Panc1 (cell line): ENCODE results near the gene BICRAL. TPM values are rescaled to one million over a fixed set of nuclear protein-coding genes. Genes with fewer than 3 reads are reported as not detected.

ENCODE experiments used
- ATAC-seq: fragments of 200-7000 bp; cut with Tn5 transposase; 2 replicates; pipeline ENCODE4 v1.9.1; 2020; ENCODE audit warnings: mild to moderate bottlenecking, moderate library complexity
- BruUV-seq: library from RNA; stranded (reverse); fragments of 400-500 nt; replicated peaks from 2 replicates; lab custom pipeline; 2021; lab: Mats Ljungman, UMichigan
- CTCF ChIA-PET: fragments of 300-600 bp; sonication (Branson Sonifier 250); formaldehyde crosslinking; loops from one replicate; lab custom pipeline; 2022; ENCODE audit warnings: antibody characterized with exemption; lab: Charles Lee
- POLR2A ChIA-PET: fragments of 300-600 bp; sonication (Branson Sonifier 250); formaldehyde crosslinking; loops from one replicate; lab custom pipeline; 2022; ENCODE audit warnings: antibody characterized with exemption; lab: Charles Lee
- DNase-seq: peaks from one replicate; pipeline ENCODE4 v3.0.0-alpha.2; 2010; ENCODE audit warnings: low read depth, low spot score
- H3K27ac ChIP-seq: 2 replicates; pipeline ENCODE4 v1.5.1; 2011; ENCODE audit warnings: mild to moderate bottlenecking, low read length, inconsistent platforms
- H3K27me3 ChIP-seq: fragments of 200-500 bp; sonication (Bioruptor generic); 2 replicates; pipeline ENCODE4 v1.6.0; 2014; ENCODE audit warnings: low read length, inconsistent platforms; ENCODE audit not compliant: control insufficient read depth, insufficient read depth
- H3K36me3 ChIP-seq: fragments of 200-500 bp; sonication (Bioruptor generic); 2 replicates; pipeline ENCODE4 v1.5.1; 2014; ENCODE audit warnings: inconsistent platforms, mild to moderate bottlenecking, low read length, moderate library complexity; ENCODE audit not compliant: control insufficient read depth, insufficient read depth
- H3K4me1 ChIP-seq: 2 replicates; pipeline ENCODE4 v1.5.1; 2011; ENCODE audit warnings: inconsistent platforms, mild to moderate bottlenecking, low read length, moderate library complexity; ENCODE audit not compliant: control insufficient read depth, insufficient read depth
- H3K4me3 ChIP-seq, 2 experiments: 2 replicates each; pipeline ENCODE4 v1.5.1; 2011 to 2012; ENCODE audit warnings: low read depth in 2 of 2, low read length in 2 of 2, mild to moderate bottlenecking in 2 of 2, inconsistent platforms in 1 of 2, moderate library complexity in 1 of 2
- H3K9me3 ChIP-seq: fragments of 200-500 bp; sonication (Bioruptor generic); 2 replicates; pipeline ENCODE4 v1.5.1; 2014; ENCODE audit warnings: low read depth, mild to moderate bottlenecking, inconsistent platforms, low read length, moderate library complexity; ENCODE audit not compliant: control insufficient read depth, insufficient read depth
- POLR2AphosphoS5 ChIP-seq: IDR thresholded peaks from 2 replicates; pipeline ENCODE4 v1.6.1; 2012; ENCODE audit warnings: mild to moderate bottlenecking, low read depth, low read length, moderate library complexity
- REST ChIP-seq, 2 experiments: IDR thresholded peaks; 2 replicates each; pipeline ENCODE4 v1.6.1; 2011 to 2012; ENCODE audit warnings: low read depth in 2 of 2, control low read depth in 1 of 2, low read length in 1 of 2, mild to moderate bottlenecking in 1 of 2, moderate library complexity in 1 of 2; ENCODE audit not compliant: insufficient read depth in 1 of 2
- SIN3A ChIP-seq: IDR thresholded peaks from 2 replicates; pipeline ENCODE4 v1.6.1; 2012; ENCODE audit warnings: low read depth, mild to moderate bottlenecking, low read length, moderate library complexity, borderline replicate concordance; ENCODE audit not compliant: insufficient read depth
- TCF7L2 ChIP-seq: IDR thresholded peaks from 2 replicates; pipeline ENCODE4 v1.6.1; 2011; ENCODE audit warnings: mild to moderate bottlenecking, low read depth, low read length, inconsistent platforms
- in situ Hi-C: cut with HindIII; loops from 2 replicates; pipeline ENCODE4 v1.10.0; 2016; ENCODE audit warnings: low sequenced_read_pairs, low pct_unique_long_range_greater_than_20kb
- intact Hi-C: fragments of 100-400 bp; cut with micrococcal nuclease; formaldehyde crosslinking; loops from one replicate; pipeline ENCODE4 v1.10.0; 2022; ENCODE audit not compliant: unreplicated experiment
- total RNA-seq: library from RNA; stranded (reverse); gene quantifications from one replicate; pipeline ENCODE4 v1.2.1, GENCODE V29; 2021; ENCODE audit not compliant: unreplicated experiment
- TF ChIP-seq, protein P1 (sequence below): fragments of 450-650 bp; IDR thresholded peaks from 2 replicates; pipeline ENCODE4 v1.5.1; 2017; ENCODE audit warnings: mild to moderate bottlenecking

The BICRAL gene
- total RNA-seq, 1 experiment from 2014 or later: 12.9 TPM

- in situ Hi-C loops: no loop called here
- peak; percentile 49; the same call in 1 of the 2 replicates for ATAC-seq
- CTCF ChIA-PET: interaction anchor here (0.6 to 0.7 kb wide), 2 partner anchors 48 to 121 kb away, joined by 3 read pairs; no protein-coding TSS in a partner anchor
Measured at GRCh38 chr6:42916288-42916687, 134.4 kb downstream of the BICRAL start.

More at GRCh38 chr6:42916288-42916687, 134.4 kb downstream of the BICRAL start:
- Histone ChIP-seq H3K9me3 (no peaks in the 10 kb centered on the region), H3K4me1 (no peaks in the 10 kb centered on the region), H3K27ac (no peak overlapping the region), H3K4me3 (no peak overlapping the region), H3K27me3 (no peaks in the 10 kb centered on the region), H3K36me3 (no peaks in the 10 kb centered on the region)
- POLR2A ChIA-PET: no interaction called here
- DNase-seq: no peak
- TF ChIP-seq TCF7L2 (no peak), SIN3A (no peak), POLR2AphosphoS5 (no peak), REST (IDR thresholded peaks at IDR 0.05; ENCODE audit: insufficient read depth in 1 of 2, low read depth in 2 of 2, low read length in 1 of 2) (no peak)
- TF ChIP-seq, protein P1, sequence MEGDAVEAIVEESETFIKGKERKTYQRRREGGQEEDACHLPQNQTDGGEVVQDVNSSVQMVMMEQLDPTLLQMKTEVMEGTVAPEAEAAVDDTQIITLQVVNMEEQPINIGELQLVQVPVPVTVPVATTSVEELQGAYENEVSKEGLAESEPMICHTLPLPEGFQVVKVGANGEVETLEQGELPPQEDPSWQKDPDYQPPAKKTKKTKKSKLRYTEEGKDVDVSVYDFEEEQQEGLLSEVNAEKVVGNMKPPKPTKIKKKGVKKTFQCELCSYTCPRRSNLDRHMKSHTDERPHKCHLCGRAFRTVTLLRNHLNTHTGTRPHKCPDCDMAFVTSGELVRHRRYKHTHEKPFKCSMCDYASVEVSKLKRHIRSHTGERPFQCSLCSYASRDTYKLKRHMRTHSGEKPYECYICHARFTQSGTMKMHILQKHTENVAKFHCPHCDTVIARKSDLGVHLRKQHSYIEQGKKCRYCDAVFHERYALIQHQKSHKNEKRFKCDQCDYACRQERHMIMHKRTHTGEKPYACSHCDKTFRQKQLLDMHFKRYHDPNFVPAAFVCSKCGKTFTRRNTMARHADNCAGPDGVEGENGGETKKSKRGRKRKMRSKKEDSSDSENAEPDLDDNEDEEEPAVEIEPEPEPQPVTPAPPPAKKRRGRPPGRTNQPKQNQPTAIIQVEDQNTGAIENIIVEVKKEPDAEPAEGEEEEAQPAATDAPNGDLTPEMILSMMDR: no peak
- intact Hi-C loops: no loop called here
- BruUV-seq: no TSS peak

Other genes with a start within 250 kb of the BICRAL start
- gene UBR2, start 218.0 kb upstream of the BICRAL start, total RNA-seq: 19.1 TPM
- gene PRPH2, start 59.5 kb upstream of the BICRAL start, total RNA-seq: not detected
- 25.7 TPM for gene TBCC, start 35.9 kb upstream of the BICRAL start, total RNA-seq
- gene RPL7L1, start 97.6 kb downstream of the BICRAL start, total RNA-seq: 109 TPM
- gene PTCRA, start 134.0 kb downstream of the BICRAL start, total RNA-seq: not detected
- 72.8 TPM for gene CNPY3, start 147.4 kb downstream of the BICRAL start, total RNA-seq
- 0.72 TPM for gene GNMT, start 178.7 kb downstream of the BICRAL start, total RNA-seq
- 21.7 TPM for gene PEX6, start 197.1 kb downstream of the BICRAL start, total RNA-seq
- 63.6 TPM for gene PPP2R5D, start 202.5 kb downstream of the BICRAL start, total RNA-seq
- 111 TPM for gene MEA1, start 231.9 kb downstream of the BICRAL start, total RNA-seq
- gene KLHDC3, start 232.2 kb downstream of the BICRAL start, total RNA-seq: 60.9 TPM
- 106 TPM for gene RRP36, start 239.6 kb downstream of the BICRAL start, total RNA-seq